ENCODE results near the gene CFAP299.

DNA sequence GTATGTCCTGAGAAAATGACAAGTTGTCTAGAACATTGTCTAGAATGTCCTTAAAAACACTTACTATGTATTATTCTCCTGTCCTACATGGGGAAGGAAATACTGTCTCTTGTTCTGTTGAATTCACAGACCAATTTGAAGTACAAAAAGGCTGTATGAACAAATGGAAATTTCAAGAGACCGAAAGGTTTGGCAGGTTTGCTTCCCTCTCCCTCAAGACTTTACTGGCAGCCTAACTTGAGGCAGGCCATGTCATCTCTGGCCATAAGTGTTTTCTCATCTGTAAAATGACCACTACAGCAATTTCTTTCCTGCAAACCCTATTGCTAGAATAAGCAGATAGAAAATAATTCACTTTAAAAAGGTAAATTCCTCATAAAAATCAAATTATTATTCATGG, 503.8 kb downstream of the CFAP299 start:
- TF ChIP-seq CTCF (IDR thresholded peaks at IDR 0.05; ENCODE audit: poor library complexity) (no peak), EZH2phosphoT487 (IDR thresholded peaks at IDR 0.05; ENCODE audit: low read depth, severe bottlenecking, unreplicated experiment) (no peak), EZH2 (IDR thresholded peaks at IDR 0.05; ENCODE audit: borderline replicate concordance) (no peak)
